NB4 (cell line): ENCODE results near the gene PSAPL1.

Source experiments
- DNase-seq: peaks from one replicate; pipeline ENCODE4 v3.0.0; 2010; ENCODE audit warnings: low read depth
- H3K4me3 ChIP-seq: one replicate; pipeline ENCODE4 v1.5.1; 2011; ENCODE audit warnings: mild to moderate bottlenecking, low read depth, low read length, moderate library complexity
- CTCF ChIP-seq: IDR thresholded peaks from one replicate; pipeline ENCODE4 v1.5.1; 2012; ENCODE audit warnings: low read depth, low read length
- MAX ChIP-seq: IDR thresholded peaks from 2 replicates; pipeline ENCODE4 v1.6.1; 2011; ENCODE audit warnings: low read depth, low read length
- MYC ChIP-seq: IDR thresholded peaks from 2 replicates; pipeline ENCODE4 v1.6.1; 2011; ENCODE audit warnings: low read depth, low read length
- POLR2A ChIP-seq: IDR thresholded peaks from 2 replicates; pipeline ENCODE4 v1.6.1; 2011; ENCODE audit warnings: mild to moderate bottlenecking; ENCODE audit not compliant: insufficient read length; ENCODE audit errors: extremely low read depth

PSAPL1 gene

GRCh38 chr4:7414046-7414445, 20.7 kb downstream of the PSAPL1 start:
- no peak for DNase-seq
- H3K4me3 ChIP-seq, result no peak overlapping the region
- TF ChIP-seq MYC, result no peak
- TF ChIP-seq MAX, result no peak

DNA sequence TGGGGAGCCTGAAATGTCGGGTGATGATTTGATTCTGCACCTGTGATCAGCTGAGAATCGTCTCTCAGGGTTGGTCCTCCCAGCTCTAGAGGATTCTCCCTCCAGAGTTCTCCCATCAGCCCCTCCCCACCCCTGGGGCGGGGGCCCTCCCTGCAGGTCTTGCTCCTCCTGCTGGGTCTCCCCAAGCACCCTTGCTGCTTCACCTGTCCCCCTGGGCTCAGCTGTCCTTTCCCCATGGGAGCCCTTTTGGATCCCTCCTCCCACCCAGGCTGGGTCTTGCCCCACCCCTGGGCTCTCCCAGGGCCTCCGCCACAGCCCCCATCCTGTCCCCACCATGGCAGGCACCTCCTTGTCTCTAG, 22.2 kb downstream of the PSAPL1 start:
- no peak overlapping the region for H3K4me3 ChIP-seq
- no peak for DNase-seq
- TF ChIP-seq POLR2A, result no peak

DNA sequence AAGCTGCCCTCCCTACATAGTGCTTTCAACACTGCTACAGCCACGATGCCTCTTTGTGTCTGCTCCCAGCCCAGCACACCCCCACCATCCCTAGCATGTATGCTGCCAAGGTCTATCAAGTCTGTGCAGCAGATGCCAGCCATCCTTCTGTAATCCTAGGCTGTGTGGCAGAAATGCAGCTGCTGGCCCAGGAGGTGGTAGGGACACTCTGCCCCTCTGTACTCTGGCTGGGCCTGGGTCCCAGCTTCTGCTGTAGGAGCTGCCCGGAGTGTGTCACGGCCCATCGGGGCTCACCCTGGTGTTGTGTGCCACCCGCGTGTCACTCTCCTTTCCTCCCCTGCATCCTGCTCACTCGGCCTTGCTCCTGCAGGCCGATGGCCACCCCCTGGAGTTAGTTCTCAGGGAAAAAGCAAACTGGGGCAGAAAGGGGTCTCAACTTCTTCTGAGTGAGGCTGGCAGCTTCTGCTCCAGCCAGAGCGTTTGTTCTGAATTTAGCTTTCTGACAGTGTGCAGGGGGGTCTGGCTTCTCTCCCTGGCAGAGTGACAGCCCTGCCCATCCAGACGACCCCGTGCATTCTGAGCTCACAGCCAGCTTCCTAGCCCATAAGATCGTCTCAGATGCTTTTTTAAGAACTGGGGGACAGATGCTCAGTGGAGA, 22.7 kb downstream of the PSAPL1 start:
- DNase-seq, result no peak
- H3K4me3 ChIP-seq, result no peak overlapping the region
- no peak for TF ChIP-seq MAX
- no peak for TF ChIP-seq MYC
- no peak for TF ChIP-seq CTCF
- no peak for TF ChIP-seq POLR2A

DNA sequence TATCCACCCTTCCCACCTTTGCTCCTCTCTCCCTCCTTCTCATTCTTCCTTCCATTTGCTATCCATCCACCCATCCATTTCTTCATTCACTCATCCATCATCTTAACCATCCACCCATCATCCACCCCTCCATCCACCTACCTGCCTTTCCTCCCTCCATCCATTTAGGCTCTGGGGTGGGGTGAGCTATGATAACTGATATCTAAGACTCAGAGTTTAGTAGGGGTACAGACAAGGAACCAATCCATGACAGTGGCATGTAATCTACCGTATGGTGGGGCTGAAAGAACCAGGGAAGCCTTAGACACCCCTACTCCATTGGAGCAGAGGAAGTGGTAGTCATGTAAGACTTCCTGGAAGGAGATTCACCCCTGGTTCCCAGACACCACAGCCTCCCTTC, 23.2 kb downstream of the PSAPL1 start:
- TF ChIP-seq POLR2A (no peak), CTCF (no peak), MAX (no peak), MYC (no peak)
- DNase-seq, result no peak
- H3K4me3 ChIP-seq, result no peak overlapping the region

DNA sequence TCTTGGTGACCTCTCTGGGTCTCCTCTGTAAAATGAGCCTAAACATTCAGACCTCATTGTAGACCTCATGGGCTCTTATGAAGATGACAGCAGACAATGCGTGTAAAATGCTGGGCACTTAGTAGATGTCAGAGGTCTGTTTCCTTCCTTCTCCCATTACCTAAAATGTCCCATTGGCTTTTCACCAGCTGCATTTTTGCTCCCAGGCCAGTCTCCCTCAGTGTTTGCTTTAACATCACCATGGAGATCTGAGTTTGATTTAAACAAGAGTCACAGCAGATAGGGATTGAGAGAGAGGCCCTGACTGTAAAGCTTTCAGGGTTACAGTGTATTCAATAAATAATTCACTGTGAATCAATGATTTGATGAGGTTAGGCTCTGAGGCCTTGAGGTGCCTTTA, 24.3 kb downstream of the PSAPL1 start:
- no peak overlapping the region for H3K4me3 ChIP-seq
- DNase-seq, result no peak
- TF ChIP-seq MYC (no peak), CTCF (no peak), MAX (no peak), POLR2A (no peak)

- DNase-seq, result no peak
- TF ChIP-seq MYC (no peak), CTCF (no peak), POLR2A (no peak), MAX (no peak)
- H3K4me3 ChIP-seq, result no peak overlapping the region
Observed at GRCh38 chr4:7408166-7408565, 26.6 kb downstream of the PSAPL1 start.

DNA sequence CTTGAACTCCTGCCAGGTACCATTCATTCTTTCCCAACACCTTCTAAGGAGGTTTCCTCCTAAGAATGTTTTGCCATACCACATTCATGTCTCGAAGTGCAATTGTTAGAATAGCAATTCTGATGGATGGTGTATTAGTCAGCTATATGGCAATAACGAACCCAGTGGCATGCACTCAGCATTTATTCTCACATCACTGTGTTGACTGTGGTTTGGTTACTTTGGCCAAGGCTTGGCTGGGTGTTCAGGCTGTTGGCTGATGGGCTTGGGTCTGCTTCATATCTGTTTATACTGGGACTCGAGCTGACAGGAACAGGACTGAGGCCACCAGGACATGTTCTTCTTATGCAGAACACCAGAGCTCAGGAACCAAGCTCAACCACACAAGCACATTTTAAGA, 31.7 kb downstream of the PSAPL1 start:
- TF ChIP-seq POLR2A (no peak), MAX (no peak), CTCF (no peak), MYC (no peak)
- H3K4me3 ChIP-seq, result no peak overlapping the region
- no peak for DNase-seq
